ENCODE measurements around the gene DCAF5. TPM values are rescaled to one million over a fixed set of nuclear protein-coding genes. Genes with fewer than 3 reads are reported as not detected.

DCAF5 gene
- total RNA-seq, result 10 to 100 TPM; 40.4 to 45.0 (median 43.3) TPM

GRCh38 chr14:69152902-69153151 lies at the start of gene DCAF5:
DCAF5 (minus strand) TSS chr14:69153119; CDS start chr14:69152978, 141 bp downstream.
- no peaks in the 10 kb centered on the region for H3K36me3 ChIP-seq
- peak; percentile 91 to 93 for DNase-seq (ENCODE audit: low spot score in 2 of 2)
- no peaks in the 10 kb centered on the region for H3K27me3 ChIP-seq
- intact Hi-C loops (cut with DNase I; ENCODE audit: low total_unique reads), result no loop called here
- TF ChIP-seq POLR2A (IDR thresholded peaks at IDR 0.05), result no peak
- TF ChIP-seq CTCF (IDR thresholded peaks at IDR 0.05), result no peak
- TF ChIP-seq POLR2AphosphoS5 (IDR thresholded peaks at IDR 0.05), result no peak
- H3K9me3 ChIP-seq, result no peaks in the 10 kb centered on the region
- peak within 1 kb of the TSS; percentile 88 to 91 (median 90) for H3K4me3 ChIP-seq
- H3K4me1 ChIP-seq, result peaks cover 0 to 8% of the 10 kb centered on the region in 2 donors
- H3K27ac ChIP-seq, result peak within 1 kb of the TSS; percentile 94 to 97

- intact Hi-C loops (cut with DNase I; ENCODE audit: low total_unique reads), result no loop called here
- H3K27me3 ChIP-seq, result no peaks in the 10 kb centered on the region
- TF ChIP-seq CTCF (IDR thresholded peaks at IDR 0.05) (no peak), POLR2AphosphoS5 (IDR thresholded peaks at IDR 0.05) (no peak), POLR2A (IDR thresholded peaks at IDR 0.05) (no peak)
Measured at GRCh38 chr14:69199786-69200185, 46.9 kb upstream of the DCAF5 start.

GRCh38 chr14:69193721-69194120 lies 40.8 kb upstream of the DCAF5 start:
- no peak overlapping the region for H3K27ac ChIP-seq
- H3K27me3 ChIP-seq, result no peaks in the 10 kb centered on the region
- H3K4me1 ChIP-seq, result no peaks in the 10 kb centered on the region
- TF ChIP-seq CTCF (IDR thresholded peaks at IDR 0.05) (no peak), POLR2AphosphoS5 (IDR thresholded peaks at IDR 0.05) (no peak), POLR2A (IDR thresholded peaks at IDR 0.05) (no peak)
- intact Hi-C loops (cut with DNase I; ENCODE audit: low total_unique reads), result no loop called here
- H3K36me3 ChIP-seq, result no peaks in the 10 kb centered on the region
- H3K9me3 ChIP-seq, result no peaks in the 10 kb centered on the region
- no peak overlapping the region for H3K4me3 ChIP-seq
- no peak for DNase-seq (ENCODE audit: low spot score in 2 of 2)

More at GRCh38 chr14:69199786-69200185, 46.9 kb upstream of the DCAF5 start:
- H3K4me1 ChIP-seq, result no peaks in the 10 kb centered on the region
- H3K9me3 ChIP-seq, result no peaks in the 10 kb centered on the region
- no peak overlapping the region for H3K4me3 ChIP-seq
- no peaks in the 10 kb centered on the region for H3K36me3 ChIP-seq
- H3K27ac ChIP-seq, result no peak overlapping the region
- DNase-seq (ENCODE audit: low spot score in 2 of 2), result no peak

- intact Hi-C loops (cut with DNase I; ENCODE audit: low total_unique reads), result no loop called here
- Histone ChIP-seq H3K9me3 (no peaks in the 10 kb centered on the region), H3K27me3 (no peaks in the 10 kb centered on the region), H3K4me3 (peak within 1 kb of the TSS; percentile 86 to 92 (median 87)), H3K4me1 (no peaks in the 10 kb centered on the region), H3K36me3 (no peaks in the 10 kb centered on the region), H3K27ac (peak within 1 kb of the TSS; percentile 90 to 93)
- peak; percentile 84 to 92 for DNase-seq (ENCODE audit: low spot score in 2 of 2)
- TF ChIP-seq POLR2AphosphoS5 (IDR thresholded peaks at IDR 0.05), result peak; percentile 45 to 77 (median 72)
- no peak for TF ChIP-seq CTCF (IDR thresholded peaks at IDR 0.05)
Measured at GRCh38 chr14:69191340-69192111, 38.6 kb upstream of the DCAF5 start, which contains the start of gene EXD2. EXD2 (plus strand) TSS chr14:69191498; CDS start chr14:69209471, 17,973 bp downstream.

- Histone ChIP-seq H3K4me3 (no peak overlapping the region), H3K9me3 (no peaks in the 10 kb centered on the region), H3K27me3 (no peaks in the 10 kb centered on the region), H3K36me3 (no peaks in the 10 kb centered on the region), H3K4me1 (no peaks in the 10 kb centered on the region), H3K27ac (no peak overlapping the region)
- TF ChIP-seq CTCF (IDR thresholded peaks at IDR 0.05), result no peak
- no peak for TF ChIP-seq POLR2A (IDR thresholded peaks at IDR 0.05)
- TF ChIP-seq POLR2AphosphoS5 (IDR thresholded peaks at IDR 0.05), result no peak
- intact Hi-C loops (cut with DNase I; ENCODE audit: low total_unique reads), result no loop called here
- no peak for DNase-seq (ENCODE audit: low spot score in 2 of 2)
Measured at GRCh38 chr14:69190191-69190590, 37.3 kb upstream of the DCAF5 start.
